Psoas muscle (tissue), 8 donors: ENCODE results near the gene FAM184B. TPM values are rescaled to one million over a fixed set of nuclear protein-coding genes. Genes with fewer than 3 reads are reported as not detected.

Source experiments
- ATAC-seq, 4 donors: fragments of 200-7000 bp; cut with Tn5 transposase; one replicate each; pipeline ENCODE4 v1.9.1; 2020; ENCODE audit warnings: moderate library complexity in 3 of 4, mild to moderate bottlenecking in 2 of 4
- DNase-seq, 2 donors: peaks; one replicate each; pipeline ENCODE4 v3.0.0-alpha.2; 2020
- H3K27ac ChIP-seq: fragments of 200-600 bp; one replicate; pipeline ENCODE4 v1.8.0; 2022
- H3K27me3 ChIP-seq, 3 donors: fragments of 200-600 bp in 1 of 3; one replicate each; pipeline versions ENCODE4 v1.6.1 to v1.8.0; 2013 to 2022; ENCODE audit warnings: low read length in 2 of 3, mild to moderate bottlenecking in 2 of 3, moderate library complexity in 1 of 3; ENCODE audit not compliant: insufficient read depth in 3 of 3
- H3K36me3 ChIP-seq, 2 donors: fragments of 200-600 bp in 1 of 2; one replicate each; pipeline versions ENCODE4 v1.6.1 to v1.8.0; 2013 to 2022; ENCODE audit warnings: low read depth in 1 of 2, mild to moderate bottlenecking in 1 of 2, moderate library complexity in 1 of 2; ENCODE audit not compliant: insufficient read depth in 1 of 2
- H3K4me1 ChIP-seq: fragments of 200-600 bp; one replicate; pipeline ENCODE4 v1.8.0; 2022
- H3K4me3 ChIP-seq: fragments of 200-600 bp; one replicate; pipeline ENCODE4 v1.8.0; 2022; ENCODE audit warnings: mild to moderate bottlenecking
- H3K9me3 ChIP-seq: fragments of 200-600 bp; one replicate; pipeline ENCODE4 v1.8.0; 2022
- WGBS, 3 donors: extraction: QIAGEN DNeasy Blood & Tissue Kit; methylation state at CpG; one replicate each; pipeline versions ENCODE4 v1.1.6 to v1.1.7; 2013; 5-methylcytosine and 5-hydroxymethylcytosine counted together
- intact Hi-C, 2 donors: fragments of 100-400 bp; cut with DNase I; formaldehyde crosslinking; loops; one replicate each; pipeline versions ENCODE4 v1.11.0 to v1.14.2; 2022
- polyA plus RNA-seq, 3 donors: library from polyadenylated mRNA; stranded (reverse); fragments of 200-250 nt; gene quantifications; one replicate each; pipeline ENCODE4 v1.2.3, GENCODE V29; 2013
- total RNA-seq, 4 donors: library from RNA; stranded (reverse); fragmentation: NEBNext Ultra II Directional in 2 of 4; extraction: Animal tissue kit (Norgen Biotek cat#: 25700) in 2 of 4; gene quantifications; one replicate each; pipeline versions ENCODE4 v1.2.1 to v1.2.4, GENCODE V29; 2021 to 2023
- TF ChIP-seq, protein P1 (sequence below): fragments of 200-600 bp; IDR thresholded peaks from one replicate; pipeline ENCODE4 v1.8.0; 2022; ENCODE audit warnings: antibody characterized with exemption
- donor health status: healthy with polysubstance abuse.
- donor health status: DM: no; HTN: no; CAD: no; lungs with moderate emphysema.
- donor health status: Bipolar disorder and iron deficiency.
- donor health status: healthy.
- donor health status: DM: yes; HTN: yes; CAD: no.
- donor health status: DM: no; HTN: no; CAD: no.
- donor health status: DM: no; HTN: no; CAD: no.
- donor health status: DM: yes; HTN: yes; CAD: no.

FAM184B gene
- total and polyA plus RNA-seq, 7 donors, result 0.03 to 2.6 (median 0.38) TPM

DNA sequence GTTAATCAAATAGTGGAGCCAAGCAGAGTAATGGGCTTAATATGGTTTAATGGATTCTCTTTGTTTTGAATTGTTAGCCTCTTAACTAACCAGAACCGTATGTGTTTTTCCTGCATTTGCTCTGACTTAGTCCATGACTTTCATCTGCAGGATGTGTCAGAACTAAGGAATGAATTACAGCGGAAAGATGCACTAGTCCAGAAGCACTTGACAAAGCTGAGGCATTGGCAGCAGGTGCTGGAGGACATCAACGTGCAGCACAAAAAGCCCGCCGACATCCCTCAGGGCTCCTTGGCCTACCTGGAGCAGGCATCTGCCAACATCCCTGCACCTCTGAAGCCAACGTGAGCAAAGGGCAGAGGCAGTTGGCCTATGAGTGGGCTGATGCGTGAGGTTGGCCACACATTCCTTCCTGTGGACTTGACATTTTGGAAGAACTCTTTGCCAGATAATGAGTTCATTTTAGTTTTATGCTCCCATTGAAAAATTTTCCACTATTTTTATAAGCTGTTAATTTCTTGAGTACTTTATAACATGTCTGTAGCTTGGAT, 157.9 kb downstream of the FAM184B start:
- WGBS, 3 donors, result 28 to 62% (median 33%) methylated on average over 7 of the region's 7 CpGs
- peak in 1 of 2 donors; percentile 70 for DNase-seq
- H3K27ac ChIP-seq, result peak overlapping the region; percentile 83

DNA sequence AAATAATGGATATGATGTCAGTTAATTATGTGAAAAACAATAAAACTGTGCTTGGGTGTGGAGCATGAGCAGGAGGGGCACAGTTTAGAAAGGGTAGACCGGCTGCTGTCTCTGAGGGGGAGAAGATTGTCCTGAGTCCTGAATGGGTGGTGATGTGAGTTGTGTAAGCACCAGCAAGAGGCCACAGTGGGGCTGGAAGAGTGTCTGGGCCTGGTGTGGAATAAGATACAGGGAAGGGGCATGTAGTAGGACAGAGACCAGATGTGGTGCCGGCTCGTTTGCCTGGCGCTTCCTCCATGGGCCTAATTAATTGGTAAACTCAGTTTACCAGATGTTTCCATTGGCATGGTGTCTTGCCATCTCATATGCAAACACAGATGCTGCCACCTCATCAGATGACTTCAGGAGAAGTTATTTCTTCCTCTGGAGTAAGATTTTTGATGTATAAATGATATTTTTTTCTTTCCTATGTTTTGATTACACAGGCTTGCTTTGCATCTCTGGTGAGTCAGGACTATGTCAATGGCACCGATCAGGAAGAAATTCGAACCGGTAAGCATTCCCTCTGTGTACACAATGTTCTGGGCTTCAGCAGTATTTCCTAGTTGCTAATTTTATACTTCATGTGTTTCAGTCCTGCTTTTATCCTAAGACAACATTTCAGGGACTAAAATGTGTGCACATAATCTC, 161.9 kb downstream of the FAM184B start:
- no peaks in the 10 kb centered on the region for H3K9me3 ChIP-seq
- intact Hi-C loops, result no loop called here
- TF ChIP-seq, protein P1, sequence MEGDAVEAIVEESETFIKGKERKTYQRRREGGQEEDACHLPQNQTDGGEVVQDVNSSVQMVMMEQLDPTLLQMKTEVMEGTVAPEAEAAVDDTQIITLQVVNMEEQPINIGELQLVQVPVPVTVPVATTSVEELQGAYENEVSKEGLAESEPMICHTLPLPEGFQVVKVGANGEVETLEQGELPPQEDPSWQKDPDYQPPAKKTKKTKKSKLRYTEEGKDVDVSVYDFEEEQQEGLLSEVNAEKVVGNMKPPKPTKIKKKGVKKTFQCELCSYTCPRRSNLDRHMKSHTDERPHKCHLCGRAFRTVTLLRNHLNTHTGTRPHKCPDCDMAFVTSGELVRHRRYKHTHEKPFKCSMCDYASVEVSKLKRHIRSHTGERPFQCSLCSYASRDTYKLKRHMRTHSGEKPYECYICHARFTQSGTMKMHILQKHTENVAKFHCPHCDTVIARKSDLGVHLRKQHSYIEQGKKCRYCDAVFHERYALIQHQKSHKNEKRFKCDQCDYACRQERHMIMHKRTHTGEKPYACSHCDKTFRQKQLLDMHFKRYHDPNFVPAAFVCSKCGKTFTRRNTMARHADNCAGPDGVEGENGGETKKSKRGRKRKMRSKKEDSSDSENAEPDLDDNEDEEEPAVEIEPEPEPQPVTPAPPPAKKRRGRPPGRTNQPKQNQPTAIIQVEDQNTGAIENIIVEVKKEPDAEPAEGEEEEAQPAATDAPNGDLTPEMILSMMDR, result no peak
- H3K27me3 ChIP-seq, result no peaks in the 10 kb centered on the region
- peak overlapping the region; percentile 83 for H3K27ac ChIP-seq
- ATAC-seq, result peak; percentile 84 to 90 (median 89)
- H3K36me3 ChIP-seq, result peaks cover 11 to 56% of the 10 kb centered on the region in 2 donors
- WGBS, 3 donors, result 24 to 53% (median 29%) methylated on average over 7 of the region's 7 CpGs
- DNase-seq, result peak; percentile 44 to 69
- peak overlapping the region; percentile 48 for H3K4me3 ChIP-seq
- peaks cover 78% of the 10 kb centered on the region for H3K4me1 ChIP-seq

More for the DNA sequence above, 157.9 kb downstream of the FAM184B start:
- intact Hi-C loops, result no loop called here
- H3K9me3 ChIP-seq, result no peaks in the 10 kb centered on the region
- H3K36me3 ChIP-seq, result peaks cover 20 to 86% of the 10 kb centered on the region in 2 donors
- TF ChIP-seq, protein P1, result no peak
- H3K27me3 ChIP-seq, result no peaks in the 10 kb centered on the region
- H3K4me3 ChIP-seq, result no peak overlapping the region
- peak; percentile 14 to 60 (median 46) for ATAC-seq
- peaks cover 56% of the 10 kb centered on the region for H3K4me1 ChIP-seq

- intact Hi-C loops, result no loop called here
- Histone ChIP-seq H3K36me3 (peaks cover 11 to 49% of the 10 kb centered on the region in 2 donors), H3K27me3 (no peaks in the 10 kb centered on the region), H3K4me1 (peaks cover 74% of the 10 kb centered on the region), H3K27ac (peak overlapping the region; percentile 83), H3K4me3 (peak overlapping the region; percentile 48), H3K9me3 (no peaks in the 10 kb centered on the region)
- TF ChIP-seq, protein P1, result no peak
- ATAC-seq, result peak in 3 of 4 donors; percentile 19 to 49 (median 34)
- WGBS, 3 donors, result 0 to 37% (median 13%) methylated on average over 1 of the region's 1 CpG
- DNase-seq, result no peak
Observed at GRCh38 chr4:17618926-17619325, 162.5 kb downstream of the FAM184B start.

DNA sequence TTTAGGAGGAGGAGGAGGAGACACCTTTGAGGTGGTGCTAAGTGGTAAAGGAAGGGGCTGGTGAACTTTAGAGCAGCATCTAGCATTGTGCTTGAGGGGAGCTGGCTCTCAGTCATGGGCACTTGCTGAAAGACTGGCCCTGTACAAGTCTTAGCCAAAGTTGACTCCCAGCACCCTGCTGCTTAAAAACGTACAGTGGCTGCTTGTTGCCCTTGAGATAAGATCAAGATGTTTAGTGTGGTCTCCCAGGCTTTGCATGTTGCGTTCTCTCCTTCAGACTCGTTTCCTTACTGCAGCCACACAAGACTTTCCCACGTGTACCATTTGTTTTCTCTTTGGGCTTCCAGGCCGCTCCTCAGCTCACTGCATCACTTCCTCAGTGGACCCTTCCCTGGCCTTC, 165.1 kb downstream of the FAM184B start:
- Histone ChIP-seq H3K4me3 (peak overlapping the region; percentile 81), H3K27me3 (no peaks in the 10 kb centered on the region), H3K4me1 (peaks cover 59% of the 10 kb centered on the region), H3K9me3 (no peaks in the 10 kb centered on the region), H3K27ac (peak overlapping the region; percentile 90), H3K36me3 (peaks cover 2 to 23% of the 10 kb centered on the region in 2 donors)
- 58 to 76% (median 60%) methylated on average over 5 of the region's 5 CpGs for WGBS, 3 donors
- intact Hi-C loops, result no loop called here
- TF ChIP-seq, protein P1, result no peak
- ATAC-seq, result no peak
- no peak for DNase-seq
